DLD1 (cell line): ENCODE data around the gene RBP2.

Experiments used
- in situ Hi-C: cut with HindIII; loops from 2 replicates; pipeline ENCODE4 v1.10.0; 2017; ENCODE audit warnings: low sequenced_read_pairs

Gene RBP2

DNA sequence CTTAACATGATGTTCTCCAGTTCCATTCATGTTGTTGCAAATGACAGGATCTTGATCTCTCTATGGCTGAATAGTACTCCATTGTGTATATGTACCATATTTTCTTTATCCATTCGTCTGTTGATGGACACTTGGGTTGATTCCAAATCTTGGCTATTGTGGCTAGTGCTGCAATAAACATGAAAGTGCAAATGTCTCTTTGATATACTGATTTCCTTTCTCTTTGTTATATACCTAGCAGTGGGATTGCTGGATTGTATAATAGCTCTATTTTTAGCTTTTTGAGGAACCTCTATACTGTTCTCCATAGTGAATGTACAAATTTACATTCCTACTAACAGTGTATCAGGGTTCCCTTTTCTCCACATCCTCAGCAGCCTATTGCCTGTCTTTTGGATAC lies 5.9 kb upstream of the RBP2 start:
- in situ Hi-C loops: no loop called here

DNA sequence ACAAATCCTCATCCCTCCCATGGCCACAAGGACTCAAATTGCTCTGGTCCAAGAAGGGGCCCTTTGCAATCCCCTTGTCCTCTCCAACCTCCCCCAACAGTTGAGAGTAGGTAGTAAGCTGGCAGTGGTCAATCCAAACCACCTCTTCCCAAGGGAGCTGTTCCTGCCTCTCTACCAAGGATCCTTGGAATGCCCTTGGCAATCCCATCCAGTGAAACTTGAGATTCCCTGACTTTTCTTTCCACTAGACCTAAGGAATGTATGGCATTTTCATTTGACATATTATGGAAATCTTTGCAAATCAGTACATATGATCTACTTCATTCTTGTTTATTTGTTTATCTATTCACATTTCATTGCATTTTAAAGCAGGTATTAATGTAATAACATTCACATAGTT lies 4.8 kb upstream of the RBP2 start:
- in situ Hi-C loops: no loop called here

DNA sequence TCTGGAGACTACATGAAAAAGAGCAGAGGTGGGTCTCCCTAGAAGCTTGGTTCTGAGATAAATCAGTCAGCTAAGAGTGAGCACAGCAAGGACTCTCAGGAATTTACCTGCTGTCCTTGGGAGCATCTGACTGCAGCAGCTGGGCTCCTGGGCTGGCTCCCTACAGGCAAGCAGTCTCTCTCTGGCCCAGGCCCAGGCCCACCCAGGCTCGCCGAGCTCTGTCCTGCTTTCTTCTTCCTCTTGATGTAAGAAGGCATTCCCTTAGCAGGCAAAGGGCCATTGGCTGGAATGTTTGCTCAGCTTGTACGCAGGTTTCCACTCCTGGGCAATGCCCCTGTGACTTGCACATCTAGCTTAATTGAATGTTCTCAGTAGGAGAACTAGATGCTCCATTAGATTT lies 4.3 kb upstream of the RBP2 start:
- in situ Hi-C loops: no loop called here

DNA sequence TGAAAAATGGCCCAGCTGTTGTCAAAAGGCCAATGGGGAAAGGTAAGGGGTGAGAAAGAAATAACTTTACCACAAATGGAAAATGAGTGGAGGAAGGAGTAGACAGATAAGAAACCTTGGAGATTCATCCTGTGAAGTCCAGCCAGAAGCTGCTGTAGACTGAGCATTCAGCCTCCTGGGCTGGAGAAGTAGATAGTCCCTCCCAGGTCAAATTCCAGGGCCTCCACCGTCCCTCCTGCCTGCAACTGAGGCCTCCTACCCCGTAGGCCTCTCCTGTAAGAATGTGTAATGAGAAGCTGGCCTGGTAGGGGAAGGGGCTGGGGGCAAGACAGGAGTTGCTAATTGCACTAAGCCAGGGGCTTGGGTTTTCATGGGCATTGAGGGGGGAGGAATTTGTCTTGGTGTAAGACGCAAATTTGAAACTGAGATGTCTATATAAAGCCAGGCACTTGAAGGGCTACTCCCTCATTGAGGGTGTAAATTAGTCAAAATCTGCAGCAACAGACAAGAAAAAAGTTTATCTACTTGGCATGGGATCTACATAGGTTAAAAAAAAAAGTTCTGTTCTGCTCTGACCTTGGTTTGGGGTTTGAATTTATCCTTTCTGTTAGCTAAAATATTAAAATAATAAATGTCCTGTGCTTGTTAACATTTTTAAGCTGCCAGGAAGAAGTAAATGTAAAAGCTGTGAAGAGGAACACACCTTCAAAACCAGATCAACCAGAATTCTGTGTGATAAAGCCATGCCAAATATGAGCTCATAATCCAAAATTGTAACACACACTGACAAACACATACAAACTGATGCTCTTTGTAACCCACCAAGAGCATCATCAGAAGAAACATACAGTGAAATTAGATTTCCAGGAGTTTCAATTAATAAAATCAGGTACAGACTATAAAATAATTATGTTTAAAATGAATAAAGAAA lies 1.7 kb upstream of the RBP2 start:
- in situ Hi-C loops: no loop called here

DNA sequence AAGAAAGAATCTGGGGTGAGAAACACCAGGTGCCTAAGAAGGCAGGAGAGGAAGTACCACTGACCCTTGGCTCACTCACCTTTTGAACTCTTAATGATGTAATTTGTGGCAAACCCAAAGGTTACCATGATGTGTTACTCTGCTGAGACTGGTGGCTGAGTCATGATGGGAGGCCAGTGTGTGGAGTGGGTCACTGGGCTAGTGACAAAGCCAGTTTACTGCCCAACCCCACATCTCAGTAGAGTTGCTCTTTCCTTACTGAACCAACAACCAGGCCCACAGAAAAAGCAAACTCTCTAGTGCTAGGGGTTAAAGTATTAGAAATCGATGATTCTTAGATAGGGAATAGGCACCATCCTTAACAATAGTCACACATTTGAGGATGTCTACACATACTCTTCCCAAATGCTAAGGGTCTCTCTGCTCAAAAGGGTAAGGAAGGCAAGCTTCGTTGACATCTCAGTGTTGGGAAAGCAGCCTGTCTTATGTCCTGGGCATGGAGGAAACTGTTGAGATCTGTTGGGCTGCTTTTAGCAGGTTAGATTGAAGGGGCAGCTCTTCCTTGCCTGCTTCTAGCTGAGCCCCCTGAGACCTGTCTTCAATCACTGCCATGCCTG lies 3.1 kb downstream of the RBP2 start:
- in situ Hi-C loops: no loop called here

DNA sequence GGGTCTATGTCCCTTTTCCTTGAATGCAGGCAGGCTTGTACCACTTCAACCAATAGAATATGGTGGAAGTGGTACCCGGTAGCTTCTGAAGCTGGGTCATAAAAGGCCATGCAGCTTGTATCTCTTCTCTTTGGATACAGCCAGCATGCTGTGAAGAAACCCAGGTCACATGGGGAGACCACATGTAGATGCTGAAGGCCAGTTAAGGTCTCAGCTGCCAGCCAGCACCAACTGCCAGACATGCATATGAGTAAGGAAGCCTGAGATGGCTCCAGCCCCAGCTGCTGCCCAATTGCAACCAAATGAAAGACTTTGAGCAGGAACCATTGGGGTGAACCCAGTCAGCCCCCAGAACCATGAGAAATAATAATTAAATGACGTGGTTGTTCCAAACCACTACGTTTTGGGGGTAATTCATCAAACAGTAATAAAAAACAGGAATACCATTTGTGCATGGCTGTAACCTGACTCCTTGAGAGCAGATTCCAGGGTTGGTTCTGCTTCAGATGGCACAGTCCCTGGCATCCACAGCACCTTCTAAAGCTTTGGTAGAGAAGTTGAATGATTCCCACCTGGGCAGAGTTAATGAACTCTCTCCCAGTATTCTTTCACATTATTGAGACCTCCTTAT lies 3.8 kb downstream of the RBP2 start:
- in situ Hi-C loops: no loop called here

DNA sequence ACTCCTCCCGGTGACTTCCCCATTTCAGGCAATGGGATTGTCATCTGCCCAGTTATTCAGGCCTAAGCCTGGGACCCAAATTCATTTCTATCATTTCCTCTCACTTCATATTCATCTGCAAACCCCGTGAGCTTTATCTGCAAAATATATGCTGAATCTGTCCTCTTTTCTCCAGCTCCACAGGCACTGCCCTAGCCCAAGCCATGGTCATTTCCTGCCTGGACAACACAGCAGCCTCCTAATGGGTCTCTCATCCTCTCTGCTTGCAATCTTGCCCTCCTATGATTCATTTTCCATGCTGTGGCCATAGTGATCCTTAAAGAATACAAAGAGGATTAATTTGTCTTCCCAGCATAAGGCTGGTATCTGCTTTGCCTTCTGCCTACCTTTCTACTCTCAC lies 6.1 kb downstream of the RBP2 start:
- in situ Hi-C loops: no loop called here

DNA sequence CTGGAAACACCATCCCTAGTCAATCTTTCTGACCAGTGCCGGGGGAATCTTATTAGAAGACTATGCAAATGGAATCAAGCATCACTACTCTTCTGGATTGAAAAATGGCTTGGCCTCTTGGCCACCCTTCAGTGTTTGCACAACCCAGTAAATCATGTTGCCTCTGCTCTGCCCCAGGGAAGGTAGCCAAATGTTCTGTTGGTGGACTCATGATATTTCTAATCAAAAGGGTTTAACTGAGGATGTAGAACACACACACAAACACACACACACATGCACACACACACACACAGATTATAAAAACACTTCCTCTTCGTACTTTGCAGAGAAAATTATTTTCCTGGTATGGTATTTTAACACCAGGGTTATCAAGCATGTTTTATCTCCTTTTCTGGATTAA lies 7.9 kb downstream of the RBP2 start:
- in situ Hi-C loops: no loop called here

DNA sequence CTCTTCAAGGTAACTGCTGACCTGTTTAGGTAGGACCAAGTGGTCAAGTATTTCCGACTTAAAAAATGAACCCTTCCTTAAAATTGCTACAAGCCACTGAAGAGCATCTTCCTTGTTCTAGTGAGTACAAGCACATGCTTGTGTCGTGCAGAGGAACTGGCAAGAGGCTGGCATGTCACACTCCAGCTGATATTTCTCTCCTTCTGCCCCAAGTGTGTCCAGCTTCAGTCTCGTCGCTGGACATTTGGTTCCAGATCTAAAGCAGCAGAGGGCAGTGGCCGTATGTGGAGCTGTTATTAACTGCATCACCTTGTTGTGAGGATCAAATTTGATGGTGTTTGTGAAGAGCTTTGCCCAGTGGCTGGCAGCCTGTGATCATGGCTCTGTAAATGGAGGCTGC lies 10.0 kb downstream of the RBP2 start:
- in situ Hi-C loops: no loop called here

DNA sequence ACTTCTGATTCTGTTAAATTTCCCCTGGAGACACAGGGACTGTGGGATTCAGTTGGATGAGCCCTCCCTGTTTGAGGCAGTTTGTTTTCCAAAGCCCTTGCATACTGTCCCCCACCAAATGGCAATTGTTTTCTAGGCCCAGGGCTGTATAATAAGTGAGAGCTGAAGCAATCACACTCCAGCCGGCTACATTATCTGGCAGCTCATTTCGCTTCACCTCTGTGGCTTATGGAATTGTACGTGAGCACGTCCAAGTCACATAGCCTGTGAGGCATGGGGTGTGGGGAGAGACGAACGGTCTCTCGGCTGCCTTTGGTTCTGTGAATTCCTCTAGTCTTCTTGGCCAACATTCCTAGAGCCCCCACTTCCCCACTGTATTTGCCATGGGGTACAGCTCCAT lies 10.7 kb downstream of the RBP2 start:
- in situ Hi-C loops: no loop called here

DNA sequence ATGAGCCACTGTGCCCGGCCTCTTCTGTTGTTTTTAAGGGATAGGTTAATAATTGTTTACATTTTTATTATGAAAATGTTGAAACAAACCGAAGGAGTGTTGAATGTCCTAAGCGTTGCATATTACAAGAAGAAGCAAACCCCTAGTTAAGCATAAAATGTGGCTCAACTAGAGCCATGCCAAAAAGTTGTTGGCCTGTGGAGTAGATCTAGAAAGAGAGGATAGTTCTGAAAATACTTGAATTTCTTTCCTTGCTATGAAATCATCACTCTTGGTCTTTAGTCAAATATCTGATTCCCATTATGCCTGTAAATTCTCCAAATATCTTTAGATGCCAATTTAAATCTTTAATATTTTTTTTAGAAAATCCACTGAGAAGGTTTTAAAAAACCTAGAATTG lies 12.8 kb downstream of the RBP2 start:
- in situ Hi-C loops: no loop called here

DNA sequence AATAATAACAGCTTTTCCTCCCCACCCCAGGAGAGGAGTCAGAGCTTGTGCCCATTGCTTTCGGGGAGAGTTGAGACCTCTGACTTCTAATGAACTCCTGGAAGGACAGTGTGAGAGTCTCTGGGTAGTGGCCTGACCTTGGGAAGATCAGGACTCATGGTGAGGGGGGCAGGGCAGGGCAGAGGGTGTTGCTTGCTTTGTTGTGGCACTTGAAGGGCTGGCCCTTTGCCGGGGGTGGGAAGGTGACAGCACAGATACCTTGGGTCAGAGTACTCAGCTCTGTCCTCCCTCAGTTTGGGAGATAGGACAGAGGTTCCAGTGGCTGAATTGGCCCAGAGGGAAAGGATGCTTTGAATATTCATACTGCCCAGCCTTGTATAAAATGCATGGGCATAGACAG lies 15.8 kb downstream of the RBP2 start:
- in situ Hi-C loops: no loop called here

DNA sequence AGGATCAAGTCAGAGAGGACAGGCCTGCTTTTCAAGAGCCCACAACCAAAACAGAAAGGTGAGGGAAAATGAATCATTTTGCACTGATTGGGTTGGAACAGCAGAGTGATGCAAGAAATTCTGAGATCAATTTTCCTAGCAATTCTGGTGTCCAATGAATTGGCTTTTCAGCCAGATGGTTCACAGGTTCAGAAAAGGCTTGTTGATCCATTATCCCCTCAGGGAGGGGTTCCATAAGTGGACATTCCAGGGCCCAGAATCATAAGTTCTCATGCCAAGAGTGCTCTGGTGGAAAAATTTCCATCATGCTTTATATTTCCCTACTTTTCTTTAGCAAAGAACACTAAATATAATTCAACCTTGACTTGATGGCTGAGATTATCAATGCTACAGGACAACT lies 16.2 kb downstream of the RBP2 start:
- in situ Hi-C loops: no loop called here

DNA sequence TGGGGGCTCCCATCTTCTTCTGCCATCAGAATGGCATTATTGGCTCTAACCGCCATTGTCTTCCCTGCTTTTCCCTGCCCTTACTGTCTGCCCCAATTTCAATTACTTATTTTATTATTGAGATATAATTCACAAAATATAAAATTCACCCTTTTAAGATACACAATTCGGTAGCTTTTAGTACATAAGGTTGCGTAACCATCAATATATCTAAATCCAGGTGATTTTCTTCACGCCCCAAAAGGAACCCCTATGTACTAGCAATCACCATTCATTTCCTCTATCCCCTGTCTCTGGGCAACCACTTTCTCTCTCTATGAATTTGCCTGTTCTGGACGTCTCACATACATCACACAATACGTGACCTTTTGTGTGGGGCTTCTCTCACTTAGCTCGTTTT lies 18.0 kb downstream of the RBP2 start:
- in situ Hi-C loops: no loop called here

DNA sequence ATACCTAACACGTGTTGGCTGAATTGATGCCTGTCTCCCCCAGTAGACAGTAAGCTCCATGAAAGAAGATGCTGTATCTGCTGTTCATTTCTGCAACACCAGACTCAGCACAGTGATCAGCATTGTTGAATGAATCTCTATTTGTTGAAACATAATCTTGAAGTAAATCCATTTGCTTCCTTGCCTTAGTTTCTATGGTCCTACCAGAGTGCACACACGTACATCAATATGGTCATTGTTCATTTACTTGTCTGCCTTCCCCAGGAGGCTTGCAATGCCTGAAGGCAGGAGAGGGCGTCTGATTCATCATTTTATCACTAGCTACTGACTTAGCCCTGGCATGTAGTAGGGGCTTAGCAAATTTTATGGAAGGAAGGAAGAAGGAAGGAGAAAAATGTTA lies 19.2 kb downstream of the RBP2 start:
- in situ Hi-C loops: no loop called here

DNA sequence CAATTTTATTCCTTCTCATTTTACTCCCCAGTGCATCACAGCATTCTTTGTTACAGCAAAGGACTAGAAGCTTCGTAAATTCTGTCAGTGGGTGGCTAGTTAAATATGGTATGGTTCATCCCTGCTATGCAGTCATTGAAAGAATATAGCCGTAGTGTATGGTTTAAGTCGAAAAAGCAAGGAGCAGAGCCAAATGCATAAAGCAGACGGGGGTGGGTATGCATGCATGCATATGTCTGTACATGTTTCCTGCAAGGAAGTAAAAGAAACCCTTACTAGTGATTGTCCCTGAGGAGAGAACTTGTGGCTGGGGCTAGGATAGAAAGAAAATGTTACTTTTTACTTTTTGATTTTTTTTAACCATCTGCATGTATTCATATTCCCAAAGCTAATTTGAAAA lies 19.9 kb downstream of the RBP2 start:
- in situ Hi-C loops: no loop called here

DNA sequence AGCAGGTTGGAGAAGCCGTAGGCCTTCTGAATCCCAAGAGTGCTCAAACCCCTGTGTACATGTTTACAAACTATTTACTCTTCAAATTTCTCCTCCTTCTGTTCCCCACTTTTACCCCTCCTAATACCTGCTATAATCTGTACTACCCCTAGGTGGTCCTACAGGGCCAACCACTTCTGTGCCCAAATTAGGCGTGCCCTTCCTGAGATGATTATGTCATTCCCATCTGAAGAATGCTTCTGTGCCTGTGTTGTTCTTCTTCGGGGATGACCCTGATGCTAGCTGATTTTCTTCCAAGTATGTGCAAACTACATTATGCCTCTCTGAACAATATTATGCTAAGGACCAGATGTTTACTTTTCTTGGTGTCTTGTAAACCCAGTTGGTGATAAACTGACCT lies 20.5 kb downstream of the RBP2 start:
- in situ Hi-C loops: no loop called here

DNA sequence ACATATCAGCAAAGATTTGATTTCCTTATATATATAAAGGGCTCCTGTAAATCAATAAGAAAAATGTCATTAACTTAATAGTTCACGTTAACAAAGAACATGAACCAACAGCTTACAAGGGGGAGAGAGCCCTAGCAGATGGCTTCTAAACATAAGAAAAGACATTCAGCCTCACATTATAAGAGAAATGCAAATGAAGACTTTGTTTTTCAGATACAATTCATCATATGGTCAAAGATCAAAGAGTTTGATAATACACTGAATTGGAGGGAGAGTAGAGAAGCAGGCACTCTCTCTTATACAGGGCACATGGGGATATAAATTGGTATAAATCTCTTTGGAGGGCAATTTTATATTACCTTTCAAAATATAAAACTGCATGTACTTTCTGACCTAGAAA lies 21.1 kb downstream of the RBP2 start:
- in situ Hi-C loops: no loop called here

DNA sequence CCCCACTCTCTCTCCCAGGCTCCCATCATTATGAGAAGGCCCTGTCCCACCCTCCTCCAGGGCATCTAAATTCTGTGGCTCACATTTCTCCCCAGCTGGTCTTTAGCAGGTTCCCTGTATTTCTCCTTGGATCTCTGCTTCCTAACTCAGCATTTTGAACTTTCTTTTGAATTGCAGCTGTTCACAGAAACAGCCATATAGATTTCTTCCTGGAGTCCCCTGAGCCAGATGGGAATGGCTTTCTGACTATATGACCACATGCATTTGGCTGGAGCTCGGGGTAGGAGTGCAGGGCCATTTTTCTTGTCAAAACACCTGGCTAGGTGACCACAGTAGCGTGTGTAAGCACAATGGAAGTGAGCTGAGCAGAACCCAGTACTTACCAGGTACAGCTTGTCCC lies 22.0 kb downstream of the RBP2 start:
- in situ Hi-C loops: no loop called here

DNA sequence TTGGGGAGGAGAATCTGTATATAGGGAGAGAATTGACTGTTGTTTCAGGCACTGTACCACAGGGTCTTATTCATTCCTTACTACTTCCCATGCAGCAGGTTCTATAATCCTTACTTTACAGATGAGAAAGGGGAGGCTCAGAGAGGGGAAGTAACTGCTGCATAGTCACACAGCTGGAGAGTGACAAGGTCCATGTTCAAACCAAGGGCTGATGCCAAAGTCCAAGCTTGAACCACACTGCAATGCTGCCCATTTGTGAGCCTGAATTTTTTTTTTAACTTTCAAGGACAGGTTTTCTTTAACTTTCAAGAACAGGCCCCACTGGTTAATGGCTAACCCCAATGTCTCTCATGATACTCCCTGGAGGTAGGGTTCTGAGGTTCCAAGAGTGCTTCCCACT lies 26.2 kb downstream of the RBP2 start:
- in situ Hi-C loops: no loop called here

DNA sequence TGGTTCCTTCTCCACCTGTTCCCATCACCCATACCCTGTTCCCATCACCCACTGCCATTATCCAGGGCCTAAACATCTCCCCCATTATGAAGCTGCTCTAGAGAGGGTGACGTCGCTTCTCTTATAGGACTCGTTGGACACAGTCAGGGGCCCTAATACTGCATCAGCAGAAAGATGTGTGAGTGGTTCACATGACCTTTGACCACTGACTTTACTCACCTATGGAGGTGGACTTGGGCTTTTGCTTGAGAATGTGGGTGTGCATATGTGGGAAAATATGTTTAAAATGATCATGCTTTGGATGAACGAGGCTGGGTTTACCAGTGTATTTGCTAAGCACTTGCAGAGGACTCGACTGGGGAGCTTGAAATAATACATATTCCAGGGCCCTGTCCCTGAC lies 26.8 kb downstream of the RBP2 start:
- in situ Hi-C loops: no loop called here

DNA sequence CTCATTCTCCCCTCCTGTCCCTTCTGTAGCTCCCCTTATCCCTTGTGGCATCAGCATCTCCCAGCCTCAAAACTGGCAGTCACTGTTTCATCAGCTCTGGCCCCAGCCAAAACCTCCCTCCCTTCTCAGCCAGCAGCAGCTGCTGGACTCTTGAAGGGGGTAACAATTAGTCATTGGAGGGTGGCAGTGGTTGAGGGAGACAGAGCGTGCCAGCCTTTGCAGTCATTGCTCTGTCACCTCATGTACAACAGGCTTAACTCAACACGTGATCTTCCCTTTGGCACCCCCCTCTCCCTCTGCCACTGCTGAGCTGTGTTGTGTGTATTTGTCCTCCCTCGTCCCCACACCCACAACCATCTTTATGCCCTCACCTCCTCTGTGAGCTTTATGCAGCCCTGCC lies 28.2 kb downstream of the RBP2 start:
- in situ Hi-C loops: no loop called here
